ENCODE results near the gene CTSZ. TPM values are rescaled to one million over a fixed set of nuclear protein-coding genes. Genes with fewer than 3 reads are reported as not detected.

Gene CTSZ
- total and polyA plus RNA-seq, 8 donors, result 92.2 to 479 (median 109) TPM

- H3K27ac ChIP-seq, result no peak overlapping the region
- no peaks in the 10 kb centered on the region for H3K4me1 ChIP-seq
- TF ChIP-seq CTCF (IDR thresholded peaks at IDR 0.05), result no peak
- no peak overlapping the region for H3K4me3 ChIP-seq
- no peaks in the 10 kb centered on the region for H3K27me3 ChIP-seq
- DNase-seq (no peak), ATAC-seq (no peak)
- H3K36me3 ChIP-seq, result no peaks in the 10 kb centered on the region
- peaks cover 0 to 14% of the 10 kb centered on the region in 2 donors for H3K9me3 ChIP-seq
- intact Hi-C loops (cut with DNase I), result no loop called here
These were observed 35.6 kb downstream of the CTSZ start for GRCh38 chr20:58971429-58971828.

- no peaks in the 10 kb centered on the region for H3K36me3 ChIP-seq
- intact Hi-C loops (cut with DNase I), result no loop called here
- H3K4me1 ChIP-seq, result no peaks in the 10 kb centered on the region
- H3K27me3 ChIP-seq, result no peaks in the 10 kb centered on the region
- no peak for TF ChIP-seq CTCF (IDR thresholded peaks at IDR 0.05)
- H3K9me3 ChIP-seq, result peaks cover 0 to 4% of the 10 kb centered on the region in 2 donors
- no peak overlapping the region for H3K27ac ChIP-seq
- DNase-seq, result no peak
- no peak for ATAC-seq
- H3K4me3 ChIP-seq, result no peak overlapping the region
These were observed 36.9 kb downstream of the CTSZ start for GRCh38 chr20:58970146-58970545.

GRCh38 chr20:58969439-58969838 is 37.6 kb downstream of the CTSZ start:
- ATAC-seq, result no peak
- no peak for TF ChIP-seq CTCF (IDR thresholded peaks at IDR 0.05)
- no peak for DNase-seq
- no peaks in the 10 kb centered on the region for H3K4me1 ChIP-seq
- H3K4me3 ChIP-seq, result no peak overlapping the region
- H3K27ac ChIP-seq, result no peak overlapping the region
- H3K36me3 ChIP-seq, result no peaks in the 10 kb centered on the region
- H3K9me3 ChIP-seq, result no peaks in the 10 kb centered on the region
- H3K27me3 ChIP-seq, result no peaks in the 10 kb centered on the region
- intact Hi-C loops (cut with DNase I), result no loop called here

- no peak for ATAC-seq
- no peak overlapping the region for H3K27ac ChIP-seq
- intact Hi-C loops (cut with DNase I), result no loop called here
These were observed 39.2 kb downstream of the CTSZ start for GRCh38 chr20:58967652-58968429.

More at GRCh38 chr20:58967652-58968429, 39.2 kb downstream of the CTSZ start:
- Histone ChIP-seq H3K36me3 (no peaks in the 10 kb centered on the region), H3K4me1 (no peaks in the 10 kb centered on the region), H3K4me3 (no peak overlapping the region), H3K9me3 (no peaks in the 10 kb centered on the region), H3K27me3 (no peaks in the 10 kb centered on the region)
- DNase-seq, result no peak
- no peak for TF ChIP-seq CTCF (IDR thresholded peaks at IDR 0.05)

All from left lung (tissue), 10 donors.